GM12891 (cell line): ENCODE measurements around the gene CCDC171.

Source experiments
- PAX5 ChIP-seq: IDR thresholded peaks from 2 replicates; pipeline ENCODE4 v1.6.1; 2011; ENCODE audit warnings: low read length, moderate library complexity, mild to moderate bottlenecking; ENCODE audit not compliant: insufficient read depth, severe bottlenecking
- POLR2A ChIP-seq: IDR thresholded peaks from 2 replicates; pipeline ENCODE4 v1.6.1; 2011; ENCODE audit warnings: low read depth, low read length, control low read depth
- POLR2AphosphoS5 ChIP-seq: IDR thresholded peaks from 2 replicates; pipeline ENCODE4 v1.6.1; 2011; ENCODE audit warnings: low read depth, low read length, control low read depth
- POU2F2 ChIP-seq: IDR thresholded peaks from 2 replicates; pipeline ENCODE4 v1.6.1; 2011; ENCODE audit warnings: low read depth, mild to moderate bottlenecking, control low read depth, low read length, moderate library complexity
- SPI1 ChIP-seq: IDR thresholded peaks from 2 replicates; pipeline ENCODE4 v1.6.1; 2011; ENCODE audit warnings: low read depth, low read length, control low read depth
- TAF1 ChIP-seq: IDR thresholded peaks from 2 replicates; pipeline ENCODE4 v1.6.1; 2011; ENCODE audit warnings: low read depth, low read length, control low read depth

DNA sequence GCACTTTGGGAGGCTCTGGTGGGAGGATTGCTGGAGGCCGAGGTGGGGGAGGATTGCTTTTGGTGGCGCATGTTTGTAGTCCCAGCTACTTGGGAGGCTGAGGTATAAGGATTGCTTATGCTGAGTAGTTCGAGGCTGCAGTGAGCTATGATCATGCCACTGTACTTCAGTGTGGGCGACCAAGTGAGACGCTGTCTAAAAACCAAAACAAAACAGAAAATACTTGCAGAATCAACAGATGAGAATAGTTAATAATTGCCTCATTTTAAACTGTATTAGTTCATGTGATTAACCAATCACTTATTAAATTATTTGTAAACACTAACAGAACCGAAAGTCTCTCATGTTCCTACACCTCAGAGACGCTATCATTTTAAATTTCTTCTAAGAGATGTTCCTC, 118.1 kb downstream of the CCDC171 start:
- TF ChIP-seq TAF1: no peak
- TF ChIP-seq POLR2A: no peak
- no peak for TF ChIP-seq POLR2AphosphoS5
- no peak for TF ChIP-seq SPI1
- no peak for TF ChIP-seq POU2F2
- TF ChIP-seq PAX5: no peak
